ENCODE data around the gene TFE3.

Gene TFE3

DNA sequence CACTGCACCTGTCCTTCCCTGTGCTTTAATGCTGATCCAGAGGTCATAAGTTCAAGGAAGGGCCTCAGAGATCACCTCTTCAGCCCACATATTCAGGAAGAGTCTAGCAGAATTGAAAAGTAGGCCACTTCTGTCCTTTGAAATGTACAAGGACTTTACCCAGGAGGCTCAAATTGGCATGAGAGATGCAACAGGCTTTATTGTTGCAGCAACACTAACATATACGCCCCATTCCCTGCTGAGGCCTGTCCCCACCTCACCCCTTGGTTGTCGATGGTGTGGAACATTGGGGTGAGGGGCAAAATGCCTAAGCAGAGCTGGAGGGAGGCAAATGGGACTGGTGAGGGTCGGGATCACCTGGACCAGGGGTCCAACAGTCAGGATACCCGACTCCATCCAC, 27.8 kb upstream of the TFE3 start:
- Histone ChIP-seq H3F3A (ENCODE audit: low read depth) (no peaks in the 10 kb centered on the region), H2AFZ (ENCODE audit: low read length) (no peak overlapping the region), H3K36me3 (ENCODE audit: insufficient read depth, low read length) (no peaks in the 10 kb centered on the region), H3K4me1 (ENCODE audit: insufficient read depth, low read length, poor library complexity, severe bottlenecking) (peaks cover 2% of the 10 kb centered on the region), H3K79me2 (ENCODE audit: insufficient read depth, low read length) (peaks cover 12% of the 10 kb centered on the region; the same call in 1 of the 2 replicates), H3K9me3 (ENCODE audit: insufficient read depth, low read depth, low read length) (no peaks in the 10 kb centered on the region), H4K20me1 (ENCODE audit: insufficient read depth, low read length, poor library complexity, severe bottlenecking) (no peaks in the 10 kb centered on the region), H3K9me2 (replicated peaks; ENCODE audit: low read depth, low read length) (no peaks in the 10 kb centered on the region), H3K4me2 (ENCODE audit: low read depth, low read length, poor library complexity, severe bottlenecking) (no peak overlapping the region), H3K9ac (ENCODE audit: low read depth, low read length, poor library complexity, severe bottlenecking) (no peak overlapping the region), H3K27me3 (ENCODE audit: insufficient read depth, low read length, poor library complexity, severe bottlenecking) (no peaks in the 10 kb centered on the region), H3K4me3 (ENCODE audit: low read length, poor library complexity, severe bottlenecking) (no peak overlapping the region)
- TF ChIP-seq CTCF (conservative IDR thresholded peaks at IDR 0.05; ENCODE audit: low read length) (no peak), EZH2phosphoT487 (IDR thresholded peaks at IDR 0.05; ENCODE audit: borderline replicate concordance) (no peak)

DNA sequence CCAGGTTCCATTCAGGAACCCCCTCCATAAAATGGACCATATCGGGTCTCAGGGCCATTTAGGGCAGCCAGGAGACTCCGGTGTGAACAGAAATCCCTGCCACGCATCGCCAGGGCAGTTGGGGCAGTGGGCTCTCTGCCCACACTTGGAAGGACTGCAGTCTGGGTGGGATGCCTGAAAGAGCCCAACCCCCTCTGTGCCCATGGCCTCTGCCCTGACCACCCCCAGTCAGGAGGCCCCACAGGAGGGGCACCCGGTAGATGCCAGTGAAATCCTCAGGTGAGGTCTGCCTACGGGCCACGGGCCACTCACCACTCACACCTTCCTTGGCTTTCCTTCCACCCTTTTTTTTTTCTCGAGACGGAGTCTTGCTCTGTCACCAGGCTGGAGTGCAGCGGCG, 25.9 kb upstream of the TFE3 start:
- H3K9me2 ChIP-seq (replicated peaks; ENCODE audit: low read depth, low read length): no peaks in the 10 kb centered on the region

DNA sequence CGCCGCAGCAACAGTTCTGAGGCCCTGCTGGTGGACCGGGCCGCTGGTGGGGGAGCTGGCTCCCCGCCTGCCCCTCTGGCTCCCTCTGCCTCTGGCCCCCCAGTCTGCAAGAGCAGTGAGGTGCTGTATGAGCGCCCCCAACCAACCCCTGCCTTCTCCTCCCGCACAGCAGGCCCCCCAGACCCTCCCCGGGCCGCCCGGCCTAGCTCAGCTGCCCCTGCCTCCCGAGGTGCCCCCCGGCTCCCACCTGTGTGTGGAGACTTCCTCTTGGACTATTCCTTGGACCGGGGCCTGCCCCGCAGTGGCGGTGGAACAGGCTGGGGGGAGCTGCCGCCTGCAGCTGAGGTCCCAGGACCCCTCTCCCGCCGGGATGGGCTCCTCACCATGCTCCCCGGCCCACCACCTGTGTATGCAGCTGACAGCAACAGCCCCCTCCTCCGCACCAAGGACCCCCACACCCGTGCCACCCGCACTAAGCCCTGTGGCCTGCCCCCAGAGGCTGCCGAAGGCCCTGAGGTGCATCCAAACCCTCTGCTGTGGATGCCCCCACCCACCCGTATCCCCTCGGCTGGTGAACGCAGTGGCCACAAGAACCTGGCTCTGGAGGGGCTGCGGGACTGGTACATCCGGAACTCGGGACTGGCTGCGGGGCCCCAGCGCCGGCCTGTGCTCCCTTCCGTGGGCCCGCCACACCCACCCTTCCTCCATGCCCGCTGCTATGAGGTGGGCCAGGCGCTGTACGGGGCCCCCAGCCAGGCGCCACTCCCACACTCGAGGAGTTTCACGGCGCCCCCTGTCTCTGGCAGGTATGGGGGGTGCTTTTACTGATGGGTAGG, 24.3 kb upstream of the TFE3 start:
- Histone ChIP-seq H3K4me1 (ENCODE audit: insufficient read depth, low read length, poor library complexity, severe bottlenecking) (no peaks in the 10 kb centered on the region), H3F3A (ENCODE audit: low read depth) (no peaks in the 10 kb centered on the region), H3K4me3 (ENCODE audit: low read length, poor library complexity, severe bottlenecking) (no peak overlapping the region), H3K9me2 (replicated peaks; ENCODE audit: low read depth, low read length) (no peaks in the 10 kb centered on the region), H3K4me2 (ENCODE audit: low read depth, low read length, poor library complexity, severe bottlenecking) (no peak overlapping the region), H3K79me2 (ENCODE audit: insufficient read depth, low read length) (no peaks in the 10 kb centered on the region), H2AFZ (ENCODE audit: low read length) (no peak overlapping the region), H3K9ac (ENCODE audit: low read depth, low read length, poor library complexity, severe bottlenecking) (no peak overlapping the region), H3K36me3 (ENCODE audit: insufficient read depth, low read length) (no peaks in the 10 kb centered on the region; the same call in 1 of the 2 replicates), H4K20me1 (ENCODE audit: insufficient read depth, low read length, poor library complexity, severe bottlenecking) (no peaks in the 10 kb centered on the region), H3K27me3 (ENCODE audit: insufficient read depth, low read length, poor library complexity, severe bottlenecking) (no peaks in the 10 kb centered on the region), H3K9me3 (ENCODE audit: insufficient read depth, low read depth, low read length) (no peaks in the 10 kb centered on the region)
- TF ChIP-seq EZH2phosphoT487 (IDR thresholded peaks at IDR 0.05; ENCODE audit: borderline replicate concordance) (no peak), CTCF (conservative IDR thresholded peaks at IDR 0.05; ENCODE audit: low read length) (no peak)

More for the DNA sequence above, 25.9 kb upstream of the TFE3 start:
- Histone ChIP-seq H3K4me3 (ENCODE audit: low read length, poor library complexity, severe bottlenecking) (no peak overlapping the region), H3K4me2 (ENCODE audit: low read depth, low read length, poor library complexity, severe bottlenecking) (no peak overlapping the region), H3K27me3 (ENCODE audit: insufficient read depth, low read length, poor library complexity, severe bottlenecking) (no peaks in the 10 kb centered on the region), H2AFZ (ENCODE audit: low read length) (no peak overlapping the region), H4K20me1 (ENCODE audit: insufficient read depth, low read length, poor library complexity, severe bottlenecking) (no peaks in the 10 kb centered on the region), H3K4me1 (ENCODE audit: insufficient read depth, low read length, poor library complexity, severe bottlenecking) (peaks cover under 1% of the 10 kb centered on the region), H3K9ac (ENCODE audit: low read depth, low read length, poor library complexity, severe bottlenecking) (no peak overlapping the region), H3K9me3 (ENCODE audit: insufficient read depth, low read depth, low read length) (no peaks in the 10 kb centered on the region), H3K36me3 (ENCODE audit: insufficient read depth, low read length) (no peaks in the 10 kb centered on the region; the same call in 1 of the 2 replicates), H3K79me2 (ENCODE audit: insufficient read depth, low read length) (peaks cover 12% of the 10 kb centered on the region; the same call in 1 of the 2 replicates), H3F3A (ENCODE audit: low read depth) (no peaks in the 10 kb centered on the region)
- no peak for TF ChIP-seq EZH2phosphoT487 (IDR thresholded peaks at IDR 0.05; ENCODE audit: borderline replicate concordance)
- no peak for TF ChIP-seq CTCF (conservative IDR thresholded peaks at IDR 0.05; ENCODE audit: low read length)

All from Loucy (cell line).